Colon (tissue), 2 donors: ENCODE data around the gene SPCS1.
"Not testable (repeated sequence)": the region's sequence is repeated elsewhere in the genome, so short reads cannot be mapped to it uniquely, and the experiment has no call there.

Source experiments
- FAIRE-seq: peaks from 2 replicates; lab custom pipeline; 2012; peaks lifted over from hg19 to GRCh38; lab: Jason Lieb, UNC
- donor health status: control.
- donor health status: control.

The SPCS1 gene

GRCh38 chr3:52694528-52695189, 11.2 kb upstream of the SPCS1 start:
- no peak for FAIRE-seq

- FAIRE-seq, result no peak
Measured at GRCh38 chr3:52695798-52696671, 9.9 kb upstream of the SPCS1 start.

- FAIRE-seq, result no peak
Measured at GRCh38 chr3:52696830-52697631, 8.9 kb upstream of the SPCS1 start.

- FAIRE-seq, result no peak
Measured at GRCh38 chr3:52697632-52697965, 8.3 kb upstream of the SPCS1 start.

- FAIRE-seq, result no peak
Measured at GRCh38 chr3:52703341-52703740, 2.6 kb upstream of the SPCS1 start.

GRCh38 chr3:52704611-52705437, 1.1 kb upstream of the SPCS1 start:
- FAIRE-seq, result no peak

- FAIRE-seq, result no peak
Measured at GRCh38 chr3:52705438-52705687, 543 bp upstream of the SPCS1 start.

- FAIRE-seq, result no peak
Measured at GRCh38 chr3:52707585-52707984, 1.7 kb downstream of the SPCS1 start.

- no peak for FAIRE-seq
Measured at GRCh38 chr3:52710512-52710911, 4.6 kb downstream of the SPCS1 start.

- FAIRE-seq, result no peak
Measured at GRCh38 chr3:52712291-52713212, 6.6 kb downstream of the SPCS1 start.

GRCh38 chr3:52714335-52715302, 8.7 kb downstream of the SPCS1 start:
- FAIRE-seq, result no peak

- FAIRE-seq, result no peak
Measured at GRCh38 chr3:52715714-52716305, 9.9 kb downstream of the SPCS1 start.

GRCh38 chr3:52719618-52720017, 13.7 kb downstream of the SPCS1 start:
- no peak for FAIRE-seq

- no peak for FAIRE-seq
Measured at GRCh38 chr3:52721002-52721729, 15.3 kb downstream of the SPCS1 start.

GRCh38 chr3:52721730-52722008, 15.8 kb downstream of the SPCS1 start:
- no peak for FAIRE-seq

GRCh38 chr3:52722491-52722890, 16.6 kb downstream of the SPCS1 start:
- no peak for FAIRE-seq

GRCh38 chr3:52723935-52724334, 18.0 kb downstream of the SPCS1 start:
- FAIRE-seq, result no peak

GRCh38 chr3:52724511-52724910, 18.6 kb downstream of the SPCS1 start:
- no peak for FAIRE-seq

- not testable (repeated sequence) for FAIRE-seq
Measured at GRCh38 chr3:52728753-52729152, 22.8 kb downstream of the SPCS1 start.
